Pancreas (tissue), 10 donors: Measurements from ENCODE around the gene RSRC2. TPM values are rescaled to one million over a fixed set of nuclear protein-coding genes. Genes with fewer than 3 reads are reported as not detected.

ENCODE experiments used
- ATAC-seq, 4 donors: fragments of 200-7000 bp; cut with Tn5 transposase; one replicate each; pipeline versions ENCODE4 v1.8.0 to v1.9.1; 2020; ENCODE audit warnings: mild to moderate bottlenecking in 4 of 4, moderate library complexity in 4 of 4
- DNase-seq, 6 donors: peaks; one replicate each; pipeline ENCODE4 v3.0.0-alpha.2; 2020
- FAIRE-seq: peaks from 2 replicates; lab custom pipeline; 2012; peaks lifted over from hg19 to GRCh38; lab: Jason Lieb, UNC
- H3K27ac ChIP-seq, 4 donors: fragments of 200-600 bp; sonication (generic); 1 replicate in 3 of 4; 2 replicates in 1 of 4; pipeline versions ENCODE4 v1.5.0 to v1.8.0; 2020
- H3K27me3 ChIP-seq, 4 donors: fragments of 200-600 bp; one replicate each; pipeline ENCODE4 v1.8.0; 2021
- H3K36me3 ChIP-seq, 3 donors: fragments of 200-600 bp; sonication (generic) in 1 of 3; one replicate each; pipeline versions ENCODE4 v1.5.0 to v1.8.0; 2020 to 2021
- H3K4me1 ChIP-seq, 3 donors: fragments of 200-600 bp; one replicate each; pipeline ENCODE4 v1.8.0; 2021
- H3K4me3 ChIP-seq, 4 donors: fragments of 200-600 bp; sonication (generic) in 2 of 4; one replicate each; pipeline versions ENCODE4 v1.5.0 to v1.8.0; 2020 to 2021
- H3K9me3 ChIP-seq, 4 donors: fragments of 200-600 bp; one replicate each; pipeline ENCODE4 v1.8.0; 2021
- WGBS, 2 donors: extraction: QIAGEN DNeasy Blood & Tissue Kit; methylation state at CpG; one replicate each; pipeline ENCODE4 v1.1.7; 2013; 5-methylcytosine and 5-hydroxymethylcytosine counted together
- intact Hi-C, 3 donors: fragments of 100-400 bp; cut with DNase I; formaldehyde crosslinking; loops; one replicate each; pipeline versions ENCODE4 v1.11.1 to v1.14.2; 2022
- polyA plus RNA-seq, 2 donors: library from polyadenylated mRNA; stranded (reverse); fragments of 200-250 nt; gene quantifications; one replicate each; pipeline ENCODE4 v1.2.3, GENCODE V29; 2013
- total RNA-seq, 6 donors: library from RNA; stranded (reverse); fragmentation: NEBNext Ultra II Directional in 4 of 6; extraction: Animal tissue kit (Norgen Biotek cat#: 25700) in 4 of 6; gene quantifications; one replicate each; pipeline versions ENCODE4 v1.2.1 to v1.2.4, GENCODE V29; 2021 to 2023
- TF ChIP-seq, protein P1 (sequence below), 4 donors: fragments of 200-600 bp; sonication (generic) in 3 of 4; IDR thresholded peaks; one replicate each; pipeline versions ENCODE4 v1.5.0 to v1.8.0; 2021; ENCODE audit warnings: antibody characterized with exemption in 4 of 4
- donor health status: healthy with polysubstance abuse.
- donor health status: DM: no; HTN: no; CAD: no; lungs with moderate emphysema.
- donor health status: DM: no; HTN: no; CAD: no.
- donor health status: control.
- donor health status: control.
- donor health status: Bipolar disorder and iron deficiency.
- donor health status: DM: yes; HTN: yes; CAD: no.
- donor health status: DM: no; HTN: no; CAD: no.
- donor health status: DM: no; HTN: no; CAD: no.
- donor health status: DM: yes; HTN: yes; CAD: no.

RSRC2 gene
- total and polyA plus RNA-seq, 8 donors: 17.1 to 70.6 (median 28.2) TPM

DNA sequence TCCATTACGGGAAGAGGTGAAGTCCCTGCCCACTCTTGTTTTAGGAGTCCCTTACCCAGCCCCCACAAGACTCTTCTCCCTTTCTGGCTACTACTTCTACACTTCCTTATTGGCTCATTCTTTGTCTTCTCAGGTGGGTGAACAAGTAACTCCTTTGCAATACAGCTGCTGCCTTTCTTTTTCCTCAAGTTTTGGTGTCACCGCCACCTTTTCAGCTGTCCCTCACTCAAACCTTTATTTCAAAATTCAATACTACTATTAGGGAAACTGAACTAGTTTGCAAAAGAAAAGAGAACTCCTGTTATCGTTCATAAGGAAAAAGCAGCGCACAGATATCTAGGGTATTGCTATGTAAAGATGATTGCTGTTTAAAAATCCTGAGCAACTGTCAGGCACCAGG is 6.1 kb downstream of the RSRC2 start:
- H3K27me3 ChIP-seq: no peaks in the 10 kb centered on the region
- DNase-seq (no peak), FAIRE-seq (no peak), ATAC-seq (no peak)
- peaks cover 8 to 63% (median 62%) of the 10 kb centered on the region in 3 donors for H3K36me3 ChIP-seq
- H3K9me3 ChIP-seq: no peaks in the 10 kb centered on the region
- H3K4me1 ChIP-seq: peaks cover 24 to 35% (median 28%) of the 10 kb centered on the region in 3 donors
- H3K27ac ChIP-seq: no peak overlapping the region
- TF ChIP-seq, protein P1, sequence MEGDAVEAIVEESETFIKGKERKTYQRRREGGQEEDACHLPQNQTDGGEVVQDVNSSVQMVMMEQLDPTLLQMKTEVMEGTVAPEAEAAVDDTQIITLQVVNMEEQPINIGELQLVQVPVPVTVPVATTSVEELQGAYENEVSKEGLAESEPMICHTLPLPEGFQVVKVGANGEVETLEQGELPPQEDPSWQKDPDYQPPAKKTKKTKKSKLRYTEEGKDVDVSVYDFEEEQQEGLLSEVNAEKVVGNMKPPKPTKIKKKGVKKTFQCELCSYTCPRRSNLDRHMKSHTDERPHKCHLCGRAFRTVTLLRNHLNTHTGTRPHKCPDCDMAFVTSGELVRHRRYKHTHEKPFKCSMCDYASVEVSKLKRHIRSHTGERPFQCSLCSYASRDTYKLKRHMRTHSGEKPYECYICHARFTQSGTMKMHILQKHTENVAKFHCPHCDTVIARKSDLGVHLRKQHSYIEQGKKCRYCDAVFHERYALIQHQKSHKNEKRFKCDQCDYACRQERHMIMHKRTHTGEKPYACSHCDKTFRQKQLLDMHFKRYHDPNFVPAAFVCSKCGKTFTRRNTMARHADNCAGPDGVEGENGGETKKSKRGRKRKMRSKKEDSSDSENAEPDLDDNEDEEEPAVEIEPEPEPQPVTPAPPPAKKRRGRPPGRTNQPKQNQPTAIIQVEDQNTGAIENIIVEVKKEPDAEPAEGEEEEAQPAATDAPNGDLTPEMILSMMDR (IDR thresholded peaks at IDR 0.05): no peak
- WGBS, 2 donors: 90% methylated on average over 4 of the region's 4 CpGs
- intact Hi-C loops: no loop called here
- no peak overlapping the region for H3K4me3 ChIP-seq

- intact Hi-C loops: no loop called here
- H3K4me1 ChIP-seq: peaks cover 20 to 27% (median 22%) of the 10 kb centered on the region in 3 donors
- DNase-seq (no peak), ATAC-seq (no peak), FAIRE-seq (no peak)
- H3K4me3 ChIP-seq: no peak overlapping the region
- TF ChIP-seq, protein P1 (IDR thresholded peaks at IDR 0.05): no peak
- 77 to 85% methylated on average over 1 of the region's 1 CpG for WGBS, 2 donors
- H3K27ac ChIP-seq: no peak overlapping the region
- peaks cover 8 to 75% (median 69%) of the 10 kb centered on the region in 3 donors for H3K36me3 ChIP-seq
- no peaks in the 10 kb centered on the region for H3K27me3 ChIP-seq
- H3K9me3 ChIP-seq: no peaks in the 10 kb centered on the region
Measured at GRCh38 chr12:122519418-122519817, 7.3 kb downstream of the RSRC2 start.

- DNase-seq (no peak), ATAC-seq (no peak), FAIRE-seq (no peak)
- Histone ChIP-seq H3K4me3 (no peak overlapping the region), H3K36me3 (peaks cover 8 to 81% (median 74%) of the 10 kb centered on the region in 3 donors), H3K27me3 (no peaks in the 10 kb centered on the region), H3K27ac (no peak overlapping the region), H3K9me3 (no peaks in the 10 kb centered on the region), H3K4me1 (peaks cover 16 to 22% (median 18%) of the 10 kb centered on the region in 3 donors)
- WGBS, 2 donors: 93 to 97% methylated on average over 1 of the region's 1 CpG
- TF ChIP-seq, protein P1 (IDR thresholded peaks at IDR 0.05): no peak
- intact Hi-C loops: no loop called here
Measured at GRCh38 chr12:122518908-122519307, 7.8 kb downstream of the RSRC2 start.

DNA sequence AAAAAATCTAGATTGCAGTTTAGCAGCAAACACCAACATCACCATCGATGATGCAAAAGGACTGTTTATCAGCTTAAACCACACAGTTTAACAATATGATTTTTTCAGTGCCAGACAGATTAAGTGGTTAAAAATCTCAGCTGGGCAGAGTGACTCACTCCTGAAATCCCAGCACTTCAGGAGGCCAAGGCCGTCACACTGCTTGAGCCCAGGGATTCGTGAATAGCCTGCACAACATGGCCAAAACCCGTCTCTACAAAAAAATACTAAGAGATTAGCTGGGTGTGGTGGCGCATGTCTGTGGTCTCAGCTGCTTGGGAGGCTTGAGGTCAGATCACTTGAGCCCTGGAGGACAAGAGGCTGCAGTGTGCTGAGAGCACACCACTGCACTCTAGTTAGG is 8.9 kb downstream of the RSRC2 start:
- H3K4me1 ChIP-seq: peaks cover 6 to 12% (median 8%) of the 10 kb centered on the region in 3 donors
- FAIRE-seq (no peak), ATAC-seq (peak in 3 of 4 donors; percentile 40 to 51 (median 44)), DNase-seq (no peak)
- no peak overlapping the region for H3K4me3 ChIP-seq
- intact Hi-C loops: no loop called here
- H3K27me3 ChIP-seq: no peaks in the 10 kb centered on the region
- WGBS, 2 donors: 62 to 69% methylated on average over 5 of the region's 5 CpGs
- H3K27ac ChIP-seq: no peak overlapping the region
- H3K9me3 ChIP-seq: no peaks in the 10 kb centered on the region
- peaks cover 8 to 91% (median 81%) of the 10 kb centered on the region in 3 donors for H3K36me3 ChIP-seq
- TF ChIP-seq, protein P1 (IDR thresholded peaks at IDR 0.05): no peak

- intact Hi-C loops: no loop called here
- Histone ChIP-seq H3K4me1 (peaks cover 0 to 1% (median 0%) of the 10 kb centered on the region in 3 donors), H3K4me3 (no peak overlapping the region), H3K9me3 (no peaks in the 10 kb centered on the region), H3K27ac (no peak overlapping the region), H3K27me3 (no peaks in the 10 kb centered on the region), H3K36me3 (peaks cover 8 to 100% (median 86%) of the 10 kb centered on the region in 3 donors)
- no peak for ATAC-seq
- FAIRE-seq: no peak
- DNase-seq: no peak
- TF ChIP-seq, protein P1 (IDR thresholded peaks at IDR 0.05): no peak
- WGBS, 2 donors: 88 to 89% methylated on average over 13 of the region's 13 CpGs
Measured at GRCh38 chr12:122516544-122517361, 10.0 kb downstream of the RSRC2 start.
